ENCODE data around the gene DUSP6.

- no peak for TF ChIP-seq CTCF (IDR thresholded peaks at IDR 0.05)
- TF ChIP-seq ZFX (IDR thresholded peaks at IDR 0.05; ENCODE audit: borderline replicate concordance) = no peak
Measured at GRCh38 chr12:89352242-89352491, 134 bp downstream of the DUSP6 start.
